Measurements from ENCODE around the gene NFE2L1.

- no peak for TF ChIP-seq EZH2 (IDR thresholded peaks at IDR 0.05; ENCODE audit: insufficient read depth, poor library complexity, severe bottlenecking)
- no peak for TF ChIP-seq EZH2phosphoT487 (IDR thresholded peaks at IDR 0.05; ENCODE audit: insufficient read depth, low read depth)
Observed at GRCh38 chr17:48101012-48101720, 53.0 kb downstream of the NFE2L1 start, which contains the start of gene CBX1.
